Activated CD8-positive, alpha-beta memory T cell treated with anti-CD3 and anti-CD28 coated beads, Interleukin-2, amount 50 U/mL, for 48 hours (primary cell): ENCODE data around the gene CARD9.

Experiments
- DNase-seq: peaks from one replicate; pipeline ENCODE4 v3.0.0-alpha.2; 2020

CARD9 gene

DNA sequence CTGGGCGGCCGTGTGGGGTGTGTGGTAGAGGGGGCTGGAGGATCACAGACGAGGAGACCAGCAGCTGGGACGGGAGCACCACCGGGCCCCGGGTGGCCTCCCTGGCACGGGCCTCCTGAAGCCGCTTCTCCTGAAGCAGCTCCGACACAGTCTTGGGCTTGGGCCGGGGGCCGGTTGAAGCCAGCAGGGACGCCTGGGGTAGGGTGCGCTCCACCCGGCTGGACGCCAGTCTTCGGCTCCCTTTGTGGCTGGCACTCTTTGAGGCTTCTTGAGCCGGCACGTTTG lies 5.5 kb upstream of the CARD9 start:
- no peak for DNase-seq

DNA sequence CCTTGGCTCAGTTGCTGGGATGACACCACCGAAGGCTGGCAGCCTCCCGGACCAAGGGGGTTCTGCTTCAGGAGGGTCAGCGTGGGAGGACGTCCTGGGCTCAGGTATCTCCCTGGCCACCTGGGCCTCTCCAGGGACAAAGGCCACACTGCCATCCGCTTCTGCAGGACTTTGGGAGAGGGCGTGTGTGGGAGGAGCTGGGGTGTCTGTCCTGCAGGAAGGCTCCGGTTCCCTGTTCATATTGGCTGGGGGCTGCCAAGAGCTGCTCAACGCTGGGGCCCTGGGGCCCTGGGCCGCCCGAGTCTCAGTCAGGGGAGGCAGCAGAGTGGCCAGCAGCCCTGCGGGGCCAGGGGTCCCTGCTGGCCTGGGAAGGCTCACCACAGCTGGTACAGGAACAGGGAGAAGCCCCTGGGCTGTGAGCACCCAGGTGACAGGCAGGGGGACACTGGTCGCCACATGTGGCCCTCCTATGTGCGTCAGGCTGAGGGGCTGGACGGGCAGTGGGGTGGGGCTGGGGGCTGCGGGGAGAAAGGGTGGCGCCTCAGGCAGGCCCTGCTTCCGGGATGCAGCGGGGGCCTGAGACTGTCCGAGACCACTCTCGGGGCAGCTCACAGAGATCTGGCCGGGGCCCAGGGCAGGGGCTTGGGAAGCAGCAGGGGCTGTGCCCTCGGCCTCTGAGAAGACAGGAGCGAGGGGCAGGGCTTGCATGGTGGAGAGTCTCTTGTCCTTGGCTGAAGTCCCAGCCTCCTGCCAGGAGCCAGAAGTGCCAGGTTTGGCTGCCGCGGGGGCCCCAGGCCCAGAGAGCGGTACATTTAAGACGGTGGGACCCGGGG lies 4.9 kb upstream of the CARD9 start:
- DNase-seq: no peak

DNA sequence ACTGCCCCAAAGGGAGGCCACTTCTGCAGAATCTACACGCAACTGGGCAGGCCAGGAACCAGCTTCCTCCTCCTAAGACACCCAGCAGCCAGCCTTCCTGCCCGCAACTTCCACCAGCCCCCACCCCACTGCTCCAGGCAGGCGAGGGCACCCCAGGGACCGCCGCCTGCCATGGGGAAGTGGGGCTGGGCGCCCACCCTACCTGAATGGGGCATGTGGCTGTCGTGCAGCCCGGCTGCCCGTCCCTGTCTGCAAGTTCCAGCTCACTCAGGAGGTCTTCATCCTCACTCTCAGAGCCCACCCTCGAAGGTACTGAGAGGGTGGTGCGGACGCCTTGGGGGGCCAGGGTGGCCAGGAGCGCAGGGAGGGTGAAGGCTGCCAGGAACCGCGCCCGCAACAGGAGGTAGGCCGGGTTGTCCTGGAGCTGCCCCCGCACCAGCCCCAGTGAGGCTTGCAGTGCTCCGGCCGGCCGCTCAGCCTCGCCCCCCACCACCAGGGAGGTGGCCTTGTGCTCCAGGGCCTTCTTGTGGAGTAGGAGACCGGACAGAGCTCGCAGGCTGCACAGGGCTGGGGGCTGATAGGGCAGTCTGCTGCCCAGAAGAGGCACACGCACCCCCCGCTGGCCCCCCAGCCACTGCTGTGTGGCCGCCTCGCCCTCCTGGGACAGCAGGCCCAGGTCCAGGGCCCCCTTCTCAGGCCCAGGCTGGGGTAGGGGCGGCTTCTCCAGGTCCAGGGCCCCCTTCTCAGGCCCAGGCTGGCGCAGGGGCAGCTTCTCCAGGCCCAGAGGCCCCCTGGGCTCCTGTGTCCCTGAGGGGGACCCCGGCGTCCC lies 4.1 kb upstream of the CARD9 start:
- DNase-seq: no peak

DNA sequence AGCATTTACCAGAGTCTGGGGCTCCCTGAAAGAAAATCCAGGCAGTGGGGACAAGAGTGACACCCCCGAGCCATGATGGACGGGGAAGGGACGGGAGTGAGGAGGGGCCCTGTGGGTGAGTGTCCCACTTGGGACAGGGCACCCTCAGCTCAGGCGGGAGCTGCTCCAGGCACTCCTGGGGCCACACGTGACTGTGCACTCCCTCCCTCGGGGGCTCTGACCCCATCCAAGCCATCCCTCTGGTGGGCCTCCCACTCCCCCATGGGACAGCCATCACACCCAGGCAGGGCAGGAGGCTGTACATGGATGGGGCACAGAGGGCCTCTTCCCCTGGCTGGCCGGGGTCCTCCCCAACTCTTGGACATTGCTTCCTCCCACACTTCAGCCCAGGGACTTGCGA lies 3.0 kb upstream of the CARD9 start:
- DNase-seq: no peak

DNA sequence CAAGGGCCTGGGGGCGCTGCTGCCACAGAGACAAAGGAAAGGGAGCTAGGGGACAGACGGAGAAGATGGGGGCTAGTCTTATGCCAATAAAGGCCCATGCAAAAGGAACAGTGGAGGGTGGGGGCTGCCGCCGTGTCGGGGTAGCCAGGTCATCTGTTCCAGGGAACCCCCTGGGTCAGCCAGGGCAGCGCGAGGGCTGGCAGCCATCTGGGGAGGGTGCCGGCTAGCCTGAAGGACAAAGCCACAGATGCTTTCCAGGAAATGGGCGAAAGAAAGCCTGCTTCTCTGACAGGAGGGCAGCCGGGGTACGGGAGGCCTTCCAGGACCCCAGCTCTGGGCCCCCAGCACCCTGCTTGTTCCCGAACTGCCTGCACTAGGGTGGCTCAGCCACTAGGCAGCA lies 1.6 kb upstream of the CARD9 start:
- DNase-seq: no peak

DNA sequence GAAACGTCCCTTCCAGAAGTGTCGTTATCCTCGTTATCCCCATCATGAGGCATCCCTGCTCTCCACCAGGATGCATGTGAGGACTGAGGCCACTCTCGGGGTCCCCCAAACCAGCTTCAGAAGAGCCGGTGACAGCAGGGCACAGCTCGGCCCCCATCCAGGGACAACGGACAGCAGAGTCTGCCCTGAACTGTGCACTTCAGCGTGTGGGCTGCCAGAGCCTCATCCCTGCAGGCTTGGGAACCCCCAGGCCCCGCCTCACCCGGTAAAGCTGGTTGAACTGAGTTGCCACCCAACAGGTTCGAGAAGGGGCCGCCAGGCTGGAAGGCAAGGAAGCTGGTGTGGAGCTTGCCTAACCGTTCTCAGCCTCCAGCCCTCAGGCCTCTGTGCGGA lies 710 bp upstream of the CARD9 start:
- DNase-seq: no peak

DNA sequence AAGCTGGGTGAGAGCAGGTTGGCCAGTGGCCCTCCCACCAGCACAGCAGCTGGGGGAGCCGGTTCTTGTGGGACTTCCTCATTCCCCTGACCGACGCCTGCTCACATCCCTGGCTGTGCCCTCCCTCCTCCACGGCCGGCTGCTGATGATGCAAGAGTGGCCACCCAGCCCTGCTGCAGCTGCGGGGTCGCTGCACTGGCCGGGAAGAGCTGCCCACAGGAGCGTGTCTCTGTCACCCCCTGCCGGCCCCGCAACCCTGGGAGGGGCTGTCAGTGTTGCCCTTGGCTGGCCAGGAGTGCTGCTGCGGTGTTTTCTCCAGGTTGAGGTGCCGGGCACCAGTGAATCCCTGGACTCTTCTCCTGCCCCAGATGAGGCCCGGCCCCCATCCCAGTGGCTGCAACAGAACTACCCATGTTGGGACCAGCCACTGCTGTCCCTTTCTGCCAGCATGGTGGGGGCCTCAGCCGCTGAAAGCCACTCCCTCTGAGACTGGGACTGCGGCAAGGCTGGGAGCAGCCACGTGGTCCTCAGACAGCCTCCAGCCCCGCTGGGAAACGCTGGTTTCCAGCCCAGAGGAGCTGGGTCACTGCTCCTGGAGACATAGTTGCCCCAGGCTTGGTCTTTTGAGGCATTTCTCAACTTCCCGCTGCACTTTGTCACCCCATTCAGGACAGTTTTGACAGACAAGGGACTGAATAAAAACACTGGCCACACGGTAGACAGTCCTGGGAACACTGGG lies 739 bp downstream of the CARD9 start:
- DNase-seq: peak; percentile 69

DNA sequence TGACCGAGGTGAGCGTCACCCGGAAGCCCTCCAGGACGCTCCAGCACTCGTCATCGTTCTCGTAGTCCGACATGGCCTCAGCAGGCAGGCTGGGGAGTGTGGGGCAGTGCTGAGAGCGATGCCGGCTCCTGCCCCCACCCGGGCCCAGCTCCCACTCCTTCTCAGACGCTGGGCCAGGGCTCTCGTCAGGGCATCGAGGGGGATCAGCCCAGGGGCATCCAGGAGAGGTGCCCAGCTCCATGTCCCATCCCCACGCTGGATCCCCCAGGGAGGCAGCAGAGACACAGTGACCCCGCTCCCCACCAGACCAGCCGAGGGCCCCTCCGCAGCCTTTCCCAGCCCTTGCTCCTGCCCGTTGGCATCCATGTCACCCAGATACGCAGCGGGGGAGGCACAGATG lies 1.5 kb downstream of the CARD9 start:
- DNase-seq: no peak

DNA sequence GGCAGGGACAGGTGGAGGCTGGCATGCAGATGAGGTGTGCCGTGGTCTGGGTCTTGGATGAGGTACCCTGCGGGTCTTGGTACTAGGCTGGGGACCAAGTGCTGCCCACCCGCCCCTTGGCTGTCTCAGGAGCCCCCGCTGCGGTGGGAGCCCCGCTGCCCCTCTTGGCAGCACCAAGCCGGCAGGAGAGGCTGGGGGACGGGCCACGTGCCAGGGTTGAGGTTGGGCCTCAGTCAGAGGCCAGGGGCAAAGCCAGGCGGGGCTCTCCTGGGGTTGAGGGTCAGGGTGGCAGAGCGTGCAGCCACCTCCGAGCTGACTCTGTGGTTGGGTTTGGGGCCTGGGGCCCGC lies 2.0 kb downstream of the CARD9 start:
- DNase-seq: no peak

DNA sequence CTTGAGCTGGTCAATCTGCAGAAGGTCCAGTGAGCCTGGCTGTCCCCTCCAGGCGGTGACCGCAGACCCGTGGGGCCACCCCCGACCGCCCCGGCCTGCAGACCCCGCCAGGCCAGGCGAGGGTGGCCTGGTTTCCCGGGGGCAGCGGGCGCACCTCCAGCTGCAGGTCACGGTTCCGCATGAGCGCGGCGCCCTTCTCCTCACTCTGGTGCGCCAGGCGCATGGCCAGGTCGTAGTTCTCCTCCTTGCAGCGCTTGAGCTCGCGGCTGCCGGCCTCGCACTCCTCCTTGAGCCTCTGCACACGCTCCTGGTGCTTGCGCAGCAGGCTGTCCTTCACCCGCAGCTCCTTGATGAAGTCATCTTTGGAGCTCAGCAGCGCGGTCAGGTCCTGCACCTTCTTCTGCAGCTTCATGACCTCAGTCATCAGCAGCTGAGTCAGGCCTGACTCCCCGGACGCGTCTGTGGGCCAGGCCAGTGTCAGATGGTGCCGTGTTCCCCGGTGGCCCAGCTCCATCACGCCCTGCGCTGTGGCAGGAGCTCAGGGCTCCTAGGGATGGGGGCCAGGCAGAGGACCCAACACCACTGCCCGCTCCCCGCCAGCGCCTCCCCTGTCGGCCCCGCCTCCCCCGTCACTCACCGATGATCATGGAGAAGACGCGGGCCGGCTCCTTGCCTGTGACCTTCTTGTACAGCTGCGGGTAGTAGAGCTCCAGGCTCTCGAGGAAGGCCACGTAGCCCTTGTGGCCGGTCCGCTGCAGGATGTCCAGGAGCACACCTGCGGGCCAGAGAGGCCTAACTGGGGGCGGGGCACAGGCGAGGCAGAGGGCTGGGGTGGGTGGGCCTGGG lies 2.6 kb downstream of the CARD9 start:
- DNase-seq: no peak

DNA sequence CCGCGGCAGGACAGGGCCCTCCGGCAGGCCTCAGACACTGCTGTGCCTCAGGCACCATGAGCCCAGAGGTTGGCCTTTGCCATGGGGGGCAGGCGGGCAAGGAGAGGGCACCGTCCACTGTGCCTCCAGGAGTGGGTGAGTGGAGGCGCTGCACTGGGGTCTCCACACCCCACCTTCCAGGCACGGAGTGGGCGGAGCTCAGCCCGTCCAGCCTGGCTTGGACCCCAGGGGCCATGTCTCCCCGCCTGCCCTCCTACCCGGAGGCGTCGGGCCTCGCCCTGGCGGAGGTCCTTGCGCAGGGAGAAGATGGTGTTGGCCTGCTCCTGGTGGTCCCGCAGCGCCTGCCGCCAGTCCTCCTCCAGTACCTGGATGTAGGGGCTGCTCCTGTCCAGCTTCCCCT lies 3.4 kb downstream of the CARD9 start:
- DNase-seq: no peak

DNA sequence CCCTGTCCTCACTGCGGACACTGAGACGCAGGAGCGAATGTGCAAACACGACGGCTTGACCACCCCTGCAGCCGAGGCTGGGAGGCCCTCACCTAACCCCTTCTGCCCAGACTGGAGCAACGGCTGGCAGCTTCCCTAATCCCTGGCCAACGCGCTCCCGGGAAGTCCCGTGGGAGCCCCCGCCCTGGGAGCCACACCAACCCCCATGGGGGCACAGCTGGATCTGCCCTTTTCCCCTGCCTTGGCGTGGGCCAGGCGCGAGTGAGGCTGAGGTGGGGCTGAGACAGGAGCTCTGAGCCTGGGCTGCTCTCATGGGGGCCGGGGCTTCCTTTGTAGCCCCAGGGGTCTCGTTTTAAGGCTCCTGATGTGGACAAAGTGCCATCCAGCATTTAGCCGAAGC lies 5.3 kb downstream of the CARD9 start:
- DNase-seq: no peak

DNA sequence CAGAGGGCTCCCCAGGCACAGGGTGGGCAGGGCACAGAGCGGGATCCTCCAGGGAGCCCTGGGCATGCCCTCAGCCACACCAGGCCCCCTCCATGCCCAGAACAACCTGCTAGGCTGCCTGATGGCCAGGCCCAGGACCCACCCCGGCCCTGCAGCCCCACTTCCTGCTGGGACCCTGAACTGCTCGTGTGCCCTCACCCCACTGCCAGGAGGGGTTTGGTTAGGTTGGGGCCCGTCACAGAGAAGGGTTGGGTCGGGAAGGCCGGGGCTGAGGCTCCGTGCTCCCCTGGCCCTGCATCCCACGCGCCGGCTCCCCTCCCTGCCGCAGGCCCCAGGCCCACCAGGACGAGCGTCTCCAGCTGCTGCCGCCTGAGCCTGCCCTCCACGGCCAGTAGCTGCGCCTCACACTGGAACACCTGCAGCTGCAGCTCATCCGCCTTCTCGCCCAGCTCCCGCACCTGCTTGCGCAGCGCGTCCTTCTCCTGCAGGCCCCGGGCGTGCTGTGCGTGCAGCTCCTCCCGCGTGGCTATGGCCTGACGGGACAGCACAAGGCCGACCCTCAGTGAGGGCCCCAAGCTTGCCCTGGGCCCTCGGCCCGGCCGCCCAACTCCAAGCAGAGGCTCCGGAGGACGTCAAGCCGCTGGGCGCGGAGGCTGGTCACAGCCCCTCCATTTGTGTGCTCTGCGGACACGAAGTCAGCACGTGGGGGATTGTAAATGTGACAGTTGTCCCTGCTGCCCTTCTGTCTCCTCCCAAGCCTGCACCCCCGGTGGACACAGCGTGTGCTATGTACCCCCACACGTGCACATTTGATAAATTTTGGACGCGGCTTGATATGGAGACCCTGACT lies 5.9 kb downstream of the CARD9 start:
- no peak for DNase-seq

DNA sequence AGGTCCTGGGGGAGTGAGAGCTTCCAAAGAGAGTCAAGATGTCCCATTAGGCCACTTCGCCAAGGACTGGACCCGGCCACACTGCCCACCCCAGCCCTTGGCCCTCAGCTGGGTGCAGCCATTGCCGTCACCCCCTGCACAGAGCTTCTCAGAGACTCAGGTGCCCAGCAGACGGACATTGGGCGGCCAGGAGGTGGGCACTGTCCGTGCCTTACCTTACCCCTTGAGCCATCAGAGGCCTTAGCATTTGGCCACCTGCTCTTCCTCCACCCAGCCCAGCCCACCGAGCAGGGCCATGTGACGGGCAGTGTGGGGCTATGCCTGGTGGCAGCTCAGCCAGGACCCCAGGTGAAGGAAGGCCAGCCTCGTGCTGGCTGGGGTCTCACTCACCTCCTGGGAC lies 6.6 kb downstream of the CARD9 start:
- DNase-seq: no peak

DNA sequence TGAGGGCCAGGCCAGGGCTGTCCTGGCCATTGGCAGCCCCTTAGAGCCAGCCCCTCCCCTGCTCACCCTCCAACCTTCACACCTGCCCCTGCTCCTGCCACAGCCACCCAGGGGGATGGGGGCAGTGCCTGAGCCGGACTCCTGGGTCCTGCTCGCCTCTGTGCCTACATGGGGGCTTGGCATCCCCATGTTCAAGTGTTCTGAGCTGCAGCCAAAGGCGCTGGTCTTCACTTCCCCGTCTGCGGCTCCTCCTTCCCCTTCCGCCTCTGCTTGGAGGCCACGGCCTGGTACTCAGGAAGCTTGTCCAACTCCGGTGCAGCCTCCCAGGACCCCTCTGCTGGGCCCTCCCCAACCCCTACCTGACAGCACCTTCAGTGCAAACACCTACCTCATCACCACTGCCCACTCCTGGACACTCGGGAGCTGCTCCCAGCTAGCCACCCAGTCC lies 7.7 kb downstream of the CARD9 start:
- no peak for DNase-seq

DNA sequence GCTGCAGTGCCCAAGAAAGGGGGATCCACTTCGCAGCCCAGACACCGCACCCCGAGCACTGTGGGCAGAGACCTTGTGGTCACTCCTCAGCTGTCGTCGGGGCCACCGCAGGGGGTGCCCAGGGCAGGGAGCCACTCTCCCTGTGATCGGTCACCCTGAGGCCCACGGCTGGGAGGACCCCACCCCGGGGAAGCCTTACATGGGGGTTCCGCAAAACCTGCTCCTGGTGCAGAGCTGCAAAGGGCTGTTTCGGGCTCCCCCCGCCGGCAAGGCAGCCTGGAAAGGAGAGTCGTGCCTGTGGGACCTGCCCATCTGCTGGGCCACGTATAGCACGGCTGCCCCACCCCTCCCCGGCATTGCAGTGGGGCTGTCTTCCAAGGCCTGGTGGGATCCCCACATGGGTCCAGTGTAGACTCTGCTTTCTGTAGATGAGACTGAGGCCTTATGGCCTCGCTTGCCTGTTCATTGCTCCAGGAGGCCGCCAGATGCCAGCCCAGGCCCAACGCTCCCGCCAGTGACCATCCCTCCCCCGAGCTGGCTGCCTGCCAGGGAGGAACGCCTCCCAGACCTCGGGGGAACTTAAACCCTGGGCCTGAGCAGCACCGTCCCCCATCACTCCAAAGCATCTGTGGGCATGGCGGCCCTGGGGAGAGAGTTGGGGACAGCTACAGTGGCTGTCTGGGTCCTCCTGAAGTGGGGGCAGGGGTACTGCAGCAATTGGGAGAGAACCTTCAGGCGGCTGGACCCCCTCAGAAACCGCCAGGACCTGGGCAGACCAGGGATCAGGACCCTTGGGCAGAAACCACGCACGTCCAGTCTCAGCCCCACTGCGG lies 8.3 kb downstream of the CARD9 start:
- no peak for DNase-seq

DNA sequence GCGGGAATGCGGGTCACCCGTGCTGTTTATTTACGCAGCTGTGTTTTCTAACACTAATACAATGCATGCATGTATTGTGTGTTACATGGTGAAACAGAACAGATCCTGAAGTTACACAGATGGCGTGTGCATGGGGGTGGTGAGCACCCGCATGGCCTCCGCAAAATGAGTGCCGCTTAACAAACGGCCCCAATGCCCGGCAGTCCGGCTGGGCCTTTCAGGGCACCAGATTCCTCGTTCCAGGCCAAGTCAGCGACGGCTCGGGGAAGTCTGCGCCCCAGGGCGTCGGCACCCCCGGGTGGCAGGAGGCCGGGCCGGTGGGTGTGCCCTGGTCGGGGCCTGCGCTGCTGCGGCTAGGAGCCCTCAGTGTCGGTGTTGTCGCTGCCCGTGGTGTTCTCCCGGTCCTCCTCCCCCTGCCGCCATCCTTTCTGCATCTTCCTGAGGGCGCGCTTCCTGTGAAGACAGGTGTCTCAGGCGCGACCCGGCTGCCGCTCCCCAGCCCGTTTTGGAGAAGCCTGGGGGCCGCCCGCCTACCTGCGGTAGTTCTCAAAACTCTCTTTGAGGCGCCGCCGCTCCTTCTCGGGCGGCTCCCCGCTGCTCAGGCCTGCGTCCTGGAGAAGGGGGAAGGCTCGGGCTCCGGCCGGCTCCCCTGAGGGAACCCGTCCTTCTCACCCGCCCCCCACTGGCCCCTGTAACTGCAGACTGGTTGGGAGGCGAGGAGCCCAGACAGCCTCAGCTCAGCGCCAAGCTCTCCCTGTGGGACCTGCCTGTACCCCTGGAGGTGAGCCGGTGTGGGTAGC lies 9.3 kb downstream of the CARD9 start:
- DNase-seq: no peak

DNA sequence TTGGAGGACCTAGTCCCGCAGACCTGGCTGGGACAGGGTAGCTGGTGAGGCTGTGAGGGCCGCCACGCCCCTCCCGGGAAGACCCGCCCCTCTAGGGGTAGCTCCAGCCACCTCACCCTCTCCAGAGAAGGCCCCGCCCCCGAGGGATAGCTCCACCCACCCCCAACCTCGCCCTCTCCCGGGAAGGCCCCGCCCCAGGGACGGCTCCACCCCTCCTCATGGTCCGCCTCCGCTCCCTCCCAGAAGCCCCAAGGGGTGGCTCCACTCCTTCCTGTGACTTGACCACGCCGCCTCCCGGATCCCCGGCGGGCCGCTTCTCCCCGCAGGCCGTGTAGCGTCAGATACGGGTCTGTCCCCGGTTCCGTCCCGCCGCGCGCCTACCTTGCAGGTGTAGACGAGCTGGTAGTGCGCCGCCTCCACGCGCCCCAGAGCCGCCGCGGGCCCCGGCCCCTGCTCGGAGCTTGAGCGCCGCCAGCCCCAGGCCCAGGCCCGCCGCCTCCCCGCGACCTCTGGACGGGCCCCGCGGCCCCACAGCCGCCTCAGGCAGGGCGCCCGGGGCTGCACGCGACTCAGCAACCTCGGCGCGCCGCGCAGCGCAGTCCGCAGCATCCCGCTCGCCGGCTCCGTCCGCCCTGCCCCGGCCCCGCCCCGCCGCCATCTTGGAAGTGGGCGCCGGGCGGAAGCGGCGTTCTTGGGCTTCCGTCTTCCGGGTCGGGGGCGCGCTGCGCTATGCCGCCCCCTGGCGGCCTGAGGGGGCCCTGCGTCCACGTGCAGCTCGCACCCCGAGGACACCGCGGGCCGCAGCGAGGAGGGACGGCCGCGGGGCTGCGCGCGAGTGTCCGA lies 10.1 kb downstream of the CARD9 start, which contains the start of gene DNLZ:
DNLZ (minus strand) TSS at position 639 of the 843 bp plus-strand sequence; CDS start at position 609, 30 bp downstream.
- DNase-seq: peak; percentile 98

DNA sequence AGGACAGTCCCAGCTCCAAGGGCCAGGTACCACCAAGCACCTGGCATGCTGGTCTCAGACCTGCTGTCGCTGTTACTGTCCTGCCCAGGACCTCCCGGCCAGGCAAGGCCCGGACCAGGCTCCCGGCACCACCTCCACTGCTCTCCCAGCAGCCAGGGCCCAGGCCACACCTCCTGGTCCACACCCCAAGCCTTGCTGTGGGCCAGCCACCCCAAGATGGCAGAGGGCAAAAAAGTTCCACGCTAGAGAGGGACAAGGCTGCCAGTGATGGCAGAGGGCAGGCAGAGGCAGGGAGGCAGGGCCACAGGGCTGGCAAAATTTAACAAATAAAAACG lies 11.1 kb downstream of the CARD9 start:
- no peak for DNase-seq
